ENCODE measurements around the gene CTDSP2.

DNA sequence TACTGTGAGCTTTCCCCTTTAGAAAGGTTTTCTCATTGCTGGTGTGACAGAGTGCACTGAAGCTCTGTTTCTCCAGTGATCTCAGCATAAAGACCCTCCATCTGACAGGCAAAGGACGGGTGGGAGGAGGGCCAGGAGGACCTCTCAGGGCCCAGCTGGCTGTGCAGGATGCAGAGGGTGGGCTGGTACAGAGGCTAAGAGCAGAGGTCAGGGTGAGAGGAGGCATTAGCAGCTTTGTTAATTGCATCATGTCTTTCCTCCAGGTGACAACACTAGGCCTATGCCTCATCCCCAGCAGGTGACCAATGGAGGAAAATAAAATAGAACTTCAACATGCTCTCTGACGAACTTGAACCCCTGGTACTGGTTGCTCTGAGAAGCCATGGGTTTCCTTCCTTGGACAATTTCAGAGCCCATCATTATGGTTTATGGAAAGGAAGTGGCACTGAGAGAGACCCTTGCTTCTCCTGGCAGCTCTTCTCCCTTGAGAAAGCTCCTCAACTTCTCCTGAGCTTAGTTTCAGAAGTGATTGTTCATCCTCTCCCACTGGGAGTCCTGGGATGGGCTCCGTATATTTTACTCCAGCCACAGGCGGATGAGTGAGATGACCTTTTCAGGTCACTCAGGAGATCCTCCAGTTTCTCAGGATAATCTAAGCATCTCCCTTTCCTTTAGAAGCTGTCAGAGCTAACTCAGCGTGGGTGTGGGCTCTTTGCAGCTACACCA lies 49.0 kb upstream of the CTDSP2 start:
- TF ChIP-seq POLR2A (IDR thresholded peaks at IDR 0.05), result no peak
- TF ChIP-seq, protein P1, sequence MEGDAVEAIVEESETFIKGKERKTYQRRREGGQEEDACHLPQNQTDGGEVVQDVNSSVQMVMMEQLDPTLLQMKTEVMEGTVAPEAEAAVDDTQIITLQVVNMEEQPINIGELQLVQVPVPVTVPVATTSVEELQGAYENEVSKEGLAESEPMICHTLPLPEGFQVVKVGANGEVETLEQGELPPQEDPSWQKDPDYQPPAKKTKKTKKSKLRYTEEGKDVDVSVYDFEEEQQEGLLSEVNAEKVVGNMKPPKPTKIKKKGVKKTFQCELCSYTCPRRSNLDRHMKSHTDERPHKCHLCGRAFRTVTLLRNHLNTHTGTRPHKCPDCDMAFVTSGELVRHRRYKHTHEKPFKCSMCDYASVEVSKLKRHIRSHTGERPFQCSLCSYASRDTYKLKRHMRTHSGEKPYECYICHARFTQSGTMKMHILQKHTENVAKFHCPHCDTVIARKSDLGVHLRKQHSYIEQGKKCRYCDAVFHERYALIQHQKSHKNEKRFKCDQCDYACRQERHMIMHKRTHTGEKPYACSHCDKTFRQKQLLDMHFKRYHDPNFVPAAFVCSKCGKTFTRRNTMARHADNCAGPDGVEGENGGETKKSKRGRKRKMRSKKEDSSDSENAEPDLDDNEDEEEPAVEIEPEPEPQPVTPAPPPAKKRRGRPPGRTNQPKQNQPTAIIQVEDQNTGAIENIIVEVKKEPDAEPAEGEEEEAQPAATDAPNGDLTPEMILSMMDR (IDR thresholded peaks at IDR 0.05), result no peak
- TF ChIP-seq POLR2AphosphoS5 (IDR thresholded peaks at IDR 0.05), result no peak
